ENCODE data around the gene CD44. TPM values are rescaled to one million over a fixed set of nuclear protein-coding genes. Genes with fewer than 3 reads are reported as not detected.

The CD44 gene
- total and polyA plus RNA-seq, 4 donors = 28.9 to 72.2 (median 54.1) TPM

- Histone ChIP-seq H3K4me1 (ENCODE audit: control insufficient read depth, insufficient read depth, low read length) (no peaks in the 10 kb centered on the region), H3K4me3 (ENCODE audit: low read depth, low read length) (no peak overlapping the region), H3K36me3 (ENCODE audit: control insufficient read depth, insufficient read depth, low read length) (no peaks in the 10 kb centered on the region), H3K9me3 (ENCODE audit: control insufficient read depth, insufficient read depth, low read length) (no peaks in the 10 kb centered on the region), H3K27me3 (ENCODE audit: control insufficient read depth, insufficient read depth, low read length) (no peaks in the 10 kb centered on the region), H3K27ac (ENCODE audit: low read depth, low read length) (no peak overlapping the region)
- no peak for DNase-seq (ENCODE audit: low read depth in 4 of 6, low spot score in 6 of 6)
- WGBS (ENCODE audit: insufficient coverage) = no CpG with 5 or more reads among the region's 1 CpG
Measured at GRCh38 chr11:35237351-35237750, 98.4 kb downstream of the CD44 start.

- 29% methylated on average over 7 of the region's 15 CpGs for WGBS (ENCODE audit: insufficient coverage)
Measured at GRCh38 chr11:35237860-35238715, 99.1 kb downstream of the CD44 start.

GRCh38 chr11:35238882-35239281 lies 99.9 kb downstream of the CD44 start:
- DNase-seq (ENCODE audit: low read depth in 4 of 6, low spot score in 6 of 6) = no peak
- no peaks in the 10 kb centered on the region for H3K36me3 ChIP-seq (ENCODE audit: control insufficient read depth, insufficient read depth, low read length)
- WGBS (ENCODE audit: insufficient coverage) = no CpG with 5 or more reads among the region's 1 CpG
- H3K27ac ChIP-seq (ENCODE audit: low read depth, low read length) = no peak overlapping the region
- H3K4me3 ChIP-seq (ENCODE audit: low read depth, low read length) = no peak overlapping the region
- no peaks in the 10 kb centered on the region for H3K9me3 ChIP-seq (ENCODE audit: control insufficient read depth, insufficient read depth, low read length)
- no peaks in the 10 kb centered on the region for H3K27me3 ChIP-seq (ENCODE audit: control insufficient read depth, insufficient read depth, low read length)
- no peaks in the 10 kb centered on the region for H3K4me1 ChIP-seq (ENCODE audit: control insufficient read depth, insufficient read depth, low read length)

More at GRCh38 chr11:35237860-35238715, 99.1 kb downstream of the CD44 start:
- no peak overlapping the region for H3K27ac ChIP-seq (ENCODE audit: low read depth, low read length)
- no peaks in the 10 kb centered on the region for H3K36me3 ChIP-seq (ENCODE audit: control insufficient read depth, insufficient read depth, low read length)
- H3K4me1 ChIP-seq (ENCODE audit: control insufficient read depth, insufficient read depth, low read length) = no peaks in the 10 kb centered on the region
- no peaks in the 10 kb centered on the region for H3K27me3 ChIP-seq (ENCODE audit: control insufficient read depth, insufficient read depth, low read length)
- H3K9me3 ChIP-seq (ENCODE audit: control insufficient read depth, insufficient read depth, low read length) = no peaks in the 10 kb centered on the region
- no peak overlapping the region for H3K4me3 ChIP-seq (ENCODE audit: low read depth, low read length)
- peak in 2 of 6 donors; percentile 61 to 80 for DNase-seq (ENCODE audit: low read depth in 4 of 6, low spot score in 6 of 6)

GRCh38 chr11:35239471-35240075 lies 100.6 kb downstream of the CD44 start:
- H3K4me1 ChIP-seq (ENCODE audit: control insufficient read depth, insufficient read depth, low read length) = no peaks in the 10 kb centered on the region
- H3K27ac ChIP-seq (ENCODE audit: low read depth, low read length) = no peak overlapping the region
- no peaks in the 10 kb centered on the region for H3K9me3 ChIP-seq (ENCODE audit: control insufficient read depth, insufficient read depth, low read length)
- H3K36me3 ChIP-seq (ENCODE audit: control insufficient read depth, insufficient read depth, low read length) = no peaks in the 10 kb centered on the region
- no peak overlapping the region for H3K4me3 ChIP-seq (ENCODE audit: low read depth, low read length)
- no peak for DNase-seq (ENCODE audit: low read depth in 4 of 6, low spot score in 6 of 6)
- WGBS (ENCODE audit: insufficient coverage) = no CpG with 5 or more reads among the region's 4 CpGs
- no peaks in the 10 kb centered on the region for H3K27me3 ChIP-seq (ENCODE audit: control insufficient read depth, insufficient read depth, low read length)

GRCh38 chr11:35241083-35241482 lies 102.1 kb downstream of the CD44 start:
- Histone ChIP-seq H3K4me1 (ENCODE audit: control insufficient read depth, insufficient read depth, low read length) (no peaks in the 10 kb centered on the region), H3K4me3 (ENCODE audit: low read depth, low read length) (no peak overlapping the region), H3K27ac (ENCODE audit: low read depth, low read length) (no peak overlapping the region), H3K9me3 (ENCODE audit: control insufficient read depth, insufficient read depth, low read length) (no peaks in the 10 kb centered on the region), H3K36me3 (ENCODE audit: control insufficient read depth, insufficient read depth, low read length) (no peaks in the 10 kb centered on the region), H3K27me3 (ENCODE audit: control insufficient read depth, insufficient read depth, low read length) (no peaks in the 10 kb centered on the region)
- no CpG with 5 or more reads among the region's 1 CpG for WGBS (ENCODE audit: insufficient coverage)
- peak in 1 of 6 donors; percentile 14 for DNase-seq (ENCODE audit: low read depth in 4 of 6, low spot score in 6 of 6)

GRCh38 chr11:35241531-35241930 lies 102.6 kb downstream of the CD44 start:
- no peaks in the 10 kb centered on the region for H3K27me3 ChIP-seq (ENCODE audit: control insufficient read depth, insufficient read depth, low read length)
- no peaks in the 10 kb centered on the region for H3K9me3 ChIP-seq (ENCODE audit: control insufficient read depth, insufficient read depth, low read length)
- H3K4me3 ChIP-seq (ENCODE audit: low read depth, low read length) = no peak overlapping the region
- H3K36me3 ChIP-seq (ENCODE audit: control insufficient read depth, insufficient read depth, low read length) = no peaks in the 10 kb centered on the region
- DNase-seq (ENCODE audit: low read depth in 4 of 6, low spot score in 6 of 6) = no peak
- H3K27ac ChIP-seq (ENCODE audit: low read depth, low read length) = no peak overlapping the region
- WGBS (ENCODE audit: insufficient coverage) = 100% methylated on average over 1 of the region's 1 CpG
- H3K4me1 ChIP-seq (ENCODE audit: control insufficient read depth, insufficient read depth, low read length) = no peaks in the 10 kb centered on the region

- Histone ChIP-seq H3K27me3 (ENCODE audit: control insufficient read depth, insufficient read depth, low read length) (no peaks in the 10 kb centered on the region), H3K36me3 (ENCODE audit: control insufficient read depth, insufficient read depth, low read length) (no peaks in the 10 kb centered on the region), H3K9me3 (ENCODE audit: control insufficient read depth, insufficient read depth, low read length) (no peaks in the 10 kb centered on the region), H3K4me3 (ENCODE audit: low read depth, low read length) (no peak overlapping the region), H3K4me1 (ENCODE audit: control insufficient read depth, insufficient read depth, low read length) (no peaks in the 10 kb centered on the region), H3K27ac (ENCODE audit: low read depth, low read length) (no peak overlapping the region)
- WGBS (ENCODE audit: insufficient coverage) = 100% methylated on average over 1 of the region's 3 CpGs
- DNase-seq (ENCODE audit: low read depth in 4 of 6, low spot score in 6 of 6) = peak in 2 of 6 donors; percentile 29 to 90
Measured at GRCh38 chr11:35242412-35243242, 103.7 kb downstream of the CD44 start.

GRCh38 chr11:35243774-35244173 lies 104.8 kb downstream of the CD44 start:
- Histone ChIP-seq H3K27me3 (ENCODE audit: control insufficient read depth, insufficient read depth, low read length) (no peaks in the 10 kb centered on the region), H3K4me1 (ENCODE audit: control insufficient read depth, insufficient read depth, low read length) (no peaks in the 10 kb centered on the region), H3K9me3 (ENCODE audit: control insufficient read depth, insufficient read depth, low read length) (peaks cover 2% of the 10 kb centered on the region), H3K27ac (ENCODE audit: low read depth, low read length) (no peak overlapping the region), H3K36me3 (ENCODE audit: control insufficient read depth, insufficient read depth, low read length) (no peaks in the 10 kb centered on the region), H3K4me3 (ENCODE audit: low read depth, low read length) (no peak overlapping the region)
- no peak for DNase-seq (ENCODE audit: low read depth in 4 of 6, low spot score in 6 of 6)
- no CpG with 5 or more reads among the region's 2 CpGs for WGBS (ENCODE audit: insufficient coverage)

GRCh38 chr11:35245056-35245455 lies 106.1 kb downstream of the CD44 start:
- Histone ChIP-seq H3K9me3 (ENCODE audit: control insufficient read depth, insufficient read depth, low read length) (peaks cover 2% of the 10 kb centered on the region), H3K36me3 (ENCODE audit: control insufficient read depth, insufficient read depth, low read length) (no peaks in the 10 kb centered on the region), H3K27ac (ENCODE audit: low read depth, low read length) (no peak overlapping the region), H3K4me3 (ENCODE audit: low read depth, low read length) (no peak overlapping the region), H3K4me1 (ENCODE audit: control insufficient read depth, insufficient read depth, low read length) (no peaks in the 10 kb centered on the region), H3K27me3 (ENCODE audit: control insufficient read depth, insufficient read depth, low read length) (no peaks in the 10 kb centered on the region)
- WGBS (ENCODE audit: insufficient coverage) = 89% methylated on average over 4 of the region's 4 CpGs
- DNase-seq (ENCODE audit: low read depth in 4 of 6, low spot score in 6 of 6) = no peak
